ENCODE data around the gene ZNF76.

The ZNF76 gene

GRCh38 chr6:35236223-35236622 is 23.3 kb upstream of the ZNF76 start:
- no peak for DNase-seq (ENCODE audit: low read depth in 2 of 2, low spot score in 1 of 2)

GRCh38 chr6:35237476-35237875 is 22.1 kb upstream of the ZNF76 start:
- no peak for DNase-seq (ENCODE audit: low read depth in 2 of 2, low spot score in 1 of 2)

- DNase-seq (ENCODE audit: low read depth in 2 of 2, low spot score in 1 of 2) = no peak
These were observed 20.7 kb upstream of the ZNF76 start for GRCh38 chr6:35238843-35239289.

- DNase-seq (ENCODE audit: low read depth in 2 of 2, low spot score in 1 of 2) = no peak
These were observed 20.0 kb upstream of the ZNF76 start for GRCh38 chr6:35239581-35239980.

- DNase-seq (ENCODE audit: low read depth in 2 of 2, low spot score in 1 of 2) = peak; percentile 32 to 47
These were observed 18.4 kb upstream of the ZNF76 start for GRCh38 chr6:35240838-35241801.

GRCh38 chr6:35242486-35242885 is 17.0 kb upstream of the ZNF76 start:
- DNase-seq (ENCODE audit: low read depth in 2 of 2, low spot score in 1 of 2) = no peak

GRCh38 chr6:35242906-35243305 is 16.6 kb upstream of the ZNF76 start:
- no peak for DNase-seq (ENCODE audit: low read depth in 2 of 2, low spot score in 1 of 2)

- DNase-seq (ENCODE audit: low read depth in 2 of 2, low spot score in 1 of 2) = no peak
These were observed 16.1 kb upstream of the ZNF76 start for GRCh38 chr6:35243386-35243958.

GRCh38 chr6:35244551-35244950 is 15.0 kb upstream of the ZNF76 start:
- no peak for DNase-seq (ENCODE audit: low read depth in 2 of 2, low spot score in 1 of 2)

- no peak for DNase-seq (ENCODE audit: low read depth in 2 of 2, low spot score in 1 of 2)
These were observed 11.8 kb upstream of the ZNF76 start for GRCh38 chr6:35247642-35248231.

- DNase-seq (ENCODE audit: low read depth in 2 of 2, low spot score in 1 of 2) = no peak
These were observed 11.2 kb upstream of the ZNF76 start for GRCh38 chr6:35248300-35248699.

- DNase-seq (ENCODE audit: low read depth in 2 of 2, low spot score in 1 of 2) = no peak
These were observed 10.6 kb upstream of the ZNF76 start for GRCh38 chr6:35248965-35249364.

GRCh38 chr6:35251949-35252348 is 7.6 kb upstream of the ZNF76 start:
- DNase-seq (ENCODE audit: low read depth in 2 of 2, low spot score in 1 of 2) = no peak

- no peak for DNase-seq (ENCODE audit: low read depth in 2 of 2, low spot score in 1 of 2)
These were observed 6.3 kb upstream of the ZNF76 start for GRCh38 chr6:35253249-35253648.

GRCh38 chr6:35258336-35258735 is 1.2 kb upstream of the ZNF76 start:
- DNase-seq (ENCODE audit: low read depth in 2 of 2, low spot score in 1 of 2) = no peak

GRCh38 chr6:35258858-35259193 is 709 bp upstream of the ZNF76 start:
- peak in 1 of 2 donors; percentile 5 for DNase-seq (ENCODE audit: low read depth in 2 of 2, low spot score in 1 of 2)

GRCh38 chr6:35259948-35260590 is 534 bp downstream of the ZNF76 start:
- peak; percentile 57 to 62 for DNase-seq (ENCODE audit: low read depth in 2 of 2, low spot score in 1 of 2)

GRCh38 chr6:35260591-35261570 is 1.3 kb downstream of the ZNF76 start:
- DNase-seq (ENCODE audit: low read depth in 2 of 2, low spot score in 1 of 2) = no peak

- no peak for DNase-seq (ENCODE audit: low read depth in 2 of 2, low spot score in 1 of 2)
These were observed 3.1 kb downstream of the ZNF76 start for GRCh38 chr6:35262596-35262995.

- DNase-seq (ENCODE audit: low read depth in 2 of 2, low spot score in 1 of 2) = no peak
These were observed 5.2 kb downstream of the ZNF76 start for GRCh38 chr6:35264550-35265274.

Measured in stimulated activated CD8-positive, alpha-beta memory T cell treated with anti-CD3 and anti-CD28 coated beads, Interleukin-4, amount 100 ng/mL, for 4 hours (primary cell).